IPS DF 4.7 (cell line): Measurements from ENCODE around the gene KIF15.
"Not testable (repeated sequence)": the region's sequence is repeated elsewhere in the genome, so short reads cannot be mapped to it uniquely, and the experiment has no call there.

Experiments used
- DNase-seq: peaks from one replicate; pipeline ENCODE4 v3.0.0-alpha.2; 2013; ENCODE audit warnings: low spot score; ENCODE audit errors: extremely low read depth

The KIF15 gene

GRCh38 chr3:44816334-44816733 is 54.7 kb downstream of the KIF15 start:
- not testable (repeated sequence) for DNase-seq

DNA sequence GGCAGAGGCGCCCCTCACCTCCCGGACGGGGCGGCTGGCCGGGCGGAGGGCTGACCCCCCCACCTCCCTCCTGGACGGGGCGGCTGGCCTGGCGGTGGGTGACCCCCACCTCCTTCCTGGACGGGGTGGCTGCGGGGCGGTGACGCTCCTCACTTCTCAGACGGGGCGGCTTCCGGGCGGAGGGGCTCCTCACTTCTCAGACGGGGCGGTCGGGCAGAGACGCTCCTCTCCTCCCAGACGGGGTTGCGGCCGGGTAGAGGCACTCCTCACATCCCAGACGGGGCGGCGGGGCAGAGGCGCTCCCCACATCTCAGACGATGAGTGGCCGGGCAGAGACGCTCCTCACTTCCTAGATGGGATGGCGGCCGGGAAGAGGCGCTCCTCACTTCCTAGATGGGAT is 59.6 kb downstream of the KIF15 start:
- not testable (repeated sequence) for DNase-seq

DNA sequence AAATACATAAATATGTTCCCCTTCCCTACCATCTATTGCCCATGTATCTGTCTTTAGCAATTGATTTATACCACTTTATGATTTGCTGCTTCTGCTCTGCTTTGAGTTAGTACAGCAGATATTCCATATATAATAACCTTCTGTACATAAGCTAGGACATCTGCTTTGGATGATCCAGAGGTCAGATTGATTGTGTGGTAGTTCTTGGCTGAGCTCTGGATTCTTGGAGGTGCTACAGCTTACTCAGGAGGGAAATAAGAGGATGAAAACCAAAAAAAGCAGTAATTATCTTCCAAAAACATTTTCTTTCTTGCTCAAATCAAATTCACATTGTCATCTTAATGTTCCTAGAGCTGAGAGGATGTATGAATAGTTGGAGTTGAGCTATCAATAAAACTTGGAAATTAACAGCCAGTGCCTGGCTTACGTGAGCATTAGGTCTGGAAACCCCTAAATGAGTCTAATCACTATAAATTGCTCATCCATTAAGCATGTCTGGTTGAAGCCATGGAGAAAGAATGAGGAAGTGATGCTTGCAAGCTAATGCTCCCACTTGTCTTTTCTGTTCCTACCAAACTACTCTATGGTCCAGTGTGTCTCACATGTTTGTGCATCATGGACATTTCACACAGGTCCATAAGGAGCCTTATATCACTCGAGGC is 63.8 kb downstream of the KIF15 start:
- no peak for DNase-seq

DNA sequence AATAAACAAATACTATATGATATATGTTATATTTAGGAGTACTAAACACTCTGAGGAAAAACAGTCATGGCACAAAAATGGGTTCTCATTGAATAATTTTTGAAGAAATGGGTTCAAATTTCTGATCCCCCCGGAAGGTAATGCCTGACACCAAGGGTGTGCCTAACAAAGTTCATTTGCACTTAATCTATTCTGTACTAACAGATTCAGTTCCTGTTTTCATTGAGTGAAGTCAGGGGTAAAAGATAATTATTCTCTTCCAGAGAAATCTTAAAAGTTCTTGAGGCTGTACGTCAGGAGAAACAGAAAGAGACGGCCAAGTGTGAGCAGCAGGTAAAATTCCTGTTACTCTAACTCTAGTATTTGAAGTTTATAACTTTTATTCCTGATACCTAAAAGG is 65.6 kb downstream of the KIF15 start:
- DNase-seq: no peak

DNA sequence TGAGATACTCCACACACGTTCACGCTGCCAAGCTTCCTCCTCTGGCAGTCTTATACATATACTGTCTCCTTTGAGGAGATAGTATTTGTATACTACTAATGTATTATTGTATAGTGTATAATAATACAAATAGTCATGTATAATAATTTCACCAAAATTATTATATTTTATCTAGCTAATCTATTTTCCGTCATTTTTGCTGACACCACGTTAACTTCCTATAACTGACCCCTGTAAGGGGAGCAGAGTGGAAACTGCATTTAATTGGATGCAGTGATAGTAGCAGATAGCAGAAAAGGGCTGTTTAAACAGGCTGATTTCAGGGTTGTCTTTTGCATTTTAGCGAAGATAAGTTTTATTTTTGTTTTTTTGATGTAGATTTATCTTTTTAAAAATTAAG is 69.6 kb downstream of the KIF15 start:
- DNase-seq: no peak

- DNase-seq: no peak
Measured at GRCh38 chr3:44832032-44832431, 70.4 kb downstream of the KIF15 start.

DNA sequence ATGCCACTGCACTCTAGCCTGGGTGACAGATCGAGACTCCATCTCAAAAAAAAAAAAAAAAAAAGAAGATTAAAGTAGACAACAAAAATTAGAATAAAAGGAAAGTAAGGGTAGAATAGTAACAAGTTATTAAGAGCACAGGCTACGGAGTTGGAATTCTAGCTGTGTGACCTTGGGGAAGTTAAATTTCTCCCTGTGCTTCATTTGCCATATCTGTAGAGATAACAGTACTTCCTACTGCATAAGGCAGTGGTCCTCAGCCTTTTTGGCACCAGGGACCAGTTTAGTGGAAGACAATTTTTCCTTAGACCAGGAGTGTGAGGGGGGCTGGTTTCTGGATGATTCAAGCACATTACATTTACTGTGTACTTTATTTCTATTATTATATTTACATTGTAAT is 71.4 kb downstream of the KIF15 start:
- DNase-seq: no peak

DNA sequence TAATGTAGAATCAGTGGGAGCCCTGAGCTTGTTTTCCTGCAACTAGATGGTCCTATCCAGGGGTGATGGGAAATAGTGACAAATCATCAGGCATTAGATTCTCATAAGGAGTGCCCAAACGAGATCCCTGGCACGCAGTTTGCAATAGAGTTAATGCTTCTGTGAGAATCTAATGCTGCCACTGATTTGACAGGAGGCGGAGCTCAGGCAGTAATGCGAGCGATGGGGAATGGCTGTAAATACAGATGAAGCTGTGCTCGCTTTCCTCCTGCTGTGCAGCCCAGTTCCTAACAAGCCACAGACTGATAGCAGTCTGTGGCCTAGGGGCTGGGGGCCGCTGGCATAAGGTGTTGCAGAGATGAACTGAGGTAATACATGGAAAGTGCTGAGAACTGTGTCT is 71.8 kb downstream of the KIF15 start:
- DNase-seq: no peak

DNA sequence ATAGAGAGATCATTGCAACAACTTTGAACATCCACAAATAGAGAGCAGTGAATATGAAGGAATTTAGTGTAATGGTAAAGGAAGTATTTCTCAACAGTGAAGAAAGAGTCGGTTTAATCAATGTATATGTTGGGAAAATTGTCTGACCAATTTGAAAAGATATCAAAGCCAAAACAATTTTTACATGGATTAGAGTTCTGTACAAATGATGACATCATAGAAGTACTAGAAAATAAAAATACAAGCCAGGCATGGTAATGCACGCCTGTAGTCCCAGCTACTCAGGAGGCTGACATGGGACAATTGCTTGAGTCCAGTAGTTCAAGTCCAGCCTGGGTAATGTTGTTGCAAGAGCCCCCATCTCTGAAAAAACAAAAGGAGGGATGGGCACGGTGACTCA is 74.1 kb downstream of the KIF15 start:
- no peak for DNase-seq

- no peak for DNase-seq
Measured at GRCh38 chr3:44842376-44842775, 80.8 kb downstream of the KIF15 start.

DNA sequence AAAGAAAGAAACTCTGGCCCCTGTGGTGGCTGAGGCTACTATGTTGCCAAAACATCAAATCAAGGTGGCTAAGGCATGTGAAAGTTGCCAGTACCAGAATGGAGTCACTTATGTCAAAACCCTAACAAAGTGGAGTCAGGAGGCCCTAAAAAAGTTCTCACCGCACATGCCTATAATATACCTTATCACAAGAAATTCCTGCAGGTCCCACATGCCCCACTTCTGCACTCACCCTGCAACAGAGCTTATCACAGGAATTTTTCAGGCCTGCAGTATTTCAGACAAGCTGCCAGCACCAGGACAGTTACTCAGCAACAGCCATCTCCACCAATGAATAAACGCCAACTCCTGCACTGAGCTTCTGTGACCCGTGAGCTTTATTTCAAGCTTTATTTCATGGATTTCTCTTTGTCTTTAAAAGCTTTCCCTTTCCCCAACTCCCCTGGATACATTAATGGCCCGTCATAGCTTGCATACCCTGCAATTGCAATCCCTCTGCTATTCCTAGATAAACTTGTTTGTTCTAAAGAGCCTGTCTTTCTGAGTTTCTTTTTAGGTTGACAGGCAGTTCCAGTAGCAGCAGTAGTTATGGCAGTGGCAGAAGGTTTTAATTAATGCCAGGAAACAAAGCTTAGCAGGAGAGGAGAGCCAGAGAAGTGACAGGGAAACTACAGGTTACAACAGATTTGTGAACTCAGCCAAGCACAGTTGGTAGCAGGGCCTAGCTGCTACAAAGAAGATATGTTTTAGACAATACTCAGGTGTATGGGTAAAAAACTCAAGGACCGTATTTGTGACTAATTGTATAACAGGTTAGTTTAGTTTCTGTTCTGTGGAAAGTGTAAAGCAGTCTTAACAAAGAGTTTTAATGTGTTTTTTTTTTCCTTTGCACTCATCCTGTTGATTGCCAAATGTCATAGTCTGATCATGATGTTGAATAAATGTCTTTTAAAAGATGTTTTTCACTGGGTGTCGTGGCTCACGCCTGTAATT is 84.2 kb downstream of the KIF15 start:
- DNase-seq: no peak

GRCh38 chr3:44848634-44849033 is 87.0 kb downstream of the KIF15 start:
- no peak for DNase-seq

DNA sequence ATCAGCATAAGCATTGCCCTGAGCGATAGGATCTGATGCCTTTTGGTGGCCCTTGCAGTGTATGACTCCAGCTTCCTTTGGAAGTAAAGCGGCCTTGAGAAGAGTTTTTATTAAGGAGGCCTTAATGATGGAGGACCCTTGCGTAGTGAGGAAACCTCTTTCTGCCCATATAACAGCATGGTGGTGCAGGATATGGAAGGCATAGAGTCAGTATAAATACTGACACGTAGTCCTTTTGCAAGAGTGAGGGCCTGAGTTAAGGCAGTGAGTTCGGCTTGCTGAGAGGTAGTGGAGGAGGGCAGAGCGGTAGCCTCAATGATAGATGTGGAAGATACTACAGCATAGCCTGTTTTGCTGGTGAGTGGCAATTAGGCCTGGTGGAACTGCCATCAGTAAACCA is 95.1 kb downstream of the KIF15 start:
- DNase-seq: not testable (repeated sequence)

DNA sequence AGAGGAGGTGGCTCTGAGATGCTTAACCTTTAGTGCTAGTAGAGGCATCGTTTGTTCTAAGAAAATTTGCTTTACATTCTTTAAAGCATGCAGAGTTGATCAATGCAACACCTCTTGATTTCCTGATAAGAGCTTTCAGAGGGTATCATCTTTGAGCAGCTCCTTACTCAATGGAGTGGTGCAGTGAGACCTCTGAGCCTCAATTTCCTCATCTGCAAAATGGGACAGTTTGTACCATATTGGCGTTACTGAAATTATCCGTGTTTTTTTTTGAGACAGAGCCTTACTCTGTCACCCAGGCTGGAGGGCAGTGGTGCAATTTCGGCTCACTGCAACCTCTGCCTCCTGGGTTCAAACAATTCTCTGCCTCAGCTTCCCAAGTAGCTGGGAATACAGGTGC is 98.5 kb downstream of the KIF15 start:
- no peak for DNase-seq

- peak; percentile 74 for DNase-seq
Measured at GRCh38 chr3:44861412-44862225, 100.0 kb downstream of the KIF15 start, which contains the start of gene TMEM42. TSS of gene TMEM42 (plus strand) at chr3:44861912. CDS start at chr3:44861925, 13 bp downstream.

GRCh38 chr3:44862226-44862637 is 100.6 kb downstream of the KIF15 start:
- DNase-seq: no peak

DNA sequence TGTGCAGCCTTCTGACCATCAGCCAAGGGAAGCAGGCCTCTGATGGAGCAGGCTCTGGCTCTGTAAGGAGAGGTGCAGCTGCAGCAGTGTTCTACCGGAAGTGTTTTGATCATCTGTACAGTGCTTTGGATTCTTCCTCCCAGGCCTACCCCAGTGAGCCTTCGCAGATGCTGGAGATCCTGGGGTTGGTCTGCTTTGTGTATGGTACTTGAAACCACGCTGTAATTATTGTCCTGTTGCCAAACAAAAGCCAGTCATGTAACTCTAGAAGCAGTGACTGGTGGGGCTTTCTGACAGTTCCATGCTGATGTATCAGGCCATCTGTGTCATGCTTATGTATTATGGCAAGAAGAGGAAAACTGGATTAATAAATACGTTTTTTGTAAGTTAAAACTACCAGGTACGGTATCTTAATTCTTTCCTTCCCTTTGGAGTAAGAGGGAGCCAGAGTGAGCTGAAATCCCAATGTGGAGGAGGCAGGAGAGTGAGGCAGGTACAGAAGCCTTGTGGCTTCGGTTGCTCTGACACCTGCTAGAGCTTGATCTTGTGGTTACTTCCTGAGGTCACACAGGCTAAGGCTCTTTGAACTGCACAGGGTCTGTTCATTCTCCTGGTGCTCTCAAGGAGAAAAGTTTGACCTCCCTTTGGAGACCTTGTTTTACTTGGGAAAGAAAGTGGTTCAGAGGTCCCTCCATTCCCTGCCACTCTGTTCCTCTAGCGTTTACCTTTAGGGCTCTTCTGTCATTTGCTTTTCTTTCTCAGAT is 103.9 kb downstream of the KIF15 start:
- no peak for DNase-seq

GRCh38 chr3:44867421-44868111 is 106.0 kb downstream of the KIF15 start:
- DNase-seq: no peak

DNA sequence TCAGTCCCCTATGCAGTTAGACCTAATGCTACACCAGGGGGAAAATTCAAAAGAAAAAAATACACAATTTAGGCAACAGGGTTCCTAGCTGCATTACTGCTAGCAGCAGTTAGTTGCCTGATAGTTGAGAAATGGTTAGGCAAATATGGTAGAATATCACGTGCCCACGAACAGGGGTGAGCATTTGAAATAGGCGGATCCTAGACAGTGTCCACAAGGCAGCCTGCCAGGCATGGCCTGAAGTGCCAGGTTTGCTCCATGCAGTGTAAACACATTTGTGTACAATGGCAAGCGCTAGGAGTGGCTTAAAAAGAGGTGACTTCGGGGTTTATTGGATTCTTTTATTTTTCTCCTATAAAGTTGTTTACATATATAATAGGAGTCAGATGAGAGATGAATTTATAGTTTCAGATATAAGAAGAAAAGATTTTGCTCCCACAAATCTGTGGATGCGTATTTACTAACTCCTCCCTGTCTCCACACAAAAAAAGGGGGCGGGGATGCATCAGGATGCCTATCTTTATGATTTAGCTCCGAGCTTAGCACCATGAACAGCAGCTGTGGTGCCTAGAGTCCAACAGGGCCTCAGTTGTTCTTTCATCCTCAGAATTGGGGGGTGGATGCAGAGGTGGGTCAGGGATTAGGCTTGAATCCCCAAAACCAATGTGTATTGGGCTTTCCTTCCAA is 108.9 kb downstream of the KIF15 start:
- no peak for DNase-seq

- DNase-seq: no peak
Measured at GRCh38 chr3:44874308-44874707, 112.7 kb downstream of the KIF15 start, which contains the start of gene TGM4. TSS of gene TGM4 (plus strand) at chr3:44874608. CDS start at chr3:44874679, 71 bp downstream.
